CD4-positive, CD25-positive, alpha-beta regulatory T cell (primary cell): ENCODE data around the gene IGF1R. TPM values are rescaled to one million over a fixed set of nuclear protein-coding genes. Genes with fewer than 3 reads are reported as not detected.

ENCODE experiments used
- ATAC-seq, 2 donors: fragments of 150-1000 bp; cut with Tn5 transposase; one replicate each; pipeline ENCODE4 v1.10.0; 2021; ENCODE audit warnings: low read depth in 2 of 2, moderate number of reproducible peaks in 2 of 2, moderate library complexity in 1 of 2
- DNase-seq, 3 donors: peaks; one replicate each; pipeline versions ENCODE4 v3.0.0 to v3.0.0-alpha.2; 2012 to 2022; ENCODE audit warnings: mixed read lengths in 1 of 3
- H3K27ac ChIP-seq: one replicate; pipeline ENCODE4 v1.7.0; 2013; ENCODE audit warnings: mild to moderate bottlenecking, low read length; ENCODE audit not compliant: insufficient read depth, poor library complexity, severe bottlenecking
- H3K27me3 ChIP-seq: one replicate; pipeline ENCODE4 v1.7.0; 2013; ENCODE audit warnings: low read length; ENCODE audit not compliant: control insufficient read depth, insufficient read depth
- H3K36me3 ChIP-seq: one replicate; pipeline ENCODE4 v1.7.0; 2013; ENCODE audit warnings: mild to moderate bottlenecking, low read length, moderate library complexity; ENCODE audit not compliant: control insufficient read depth, insufficient read depth
- H3K4me1 ChIP-seq: 2 replicates; pipeline ENCODE4 v1.7.0; 2013; ENCODE audit warnings: mild to moderate bottlenecking, low read length; ENCODE audit not compliant: insufficient read depth, control insufficient read depth, poor library complexity, severe bottlenecking
- H3K4me3 ChIP-seq: one replicate; pipeline ENCODE4 v1.7.0; 2013; ENCODE audit warnings: low read depth, mild to moderate bottlenecking, low read length, moderate library complexity
- H3K9me3 ChIP-seq, 2 experiments: 1 replicate in 1 of 2; 2 replicates in 1 of 2; pipeline ENCODE4 v1.7.0; 2013; ENCODE audit warnings: low read length in 2 of 2, mild to moderate bottlenecking in 1 of 2, moderate library complexity in 1 of 2; ENCODE audit not compliant: control insufficient read depth in 2 of 2
- H3K27ac Mint-ChIP-seq, 3 donors: one replicate each; pipeline ENCODE4 v1.8.0; 2020 to 2022; ENCODE audit warnings: mild to moderate bottlenecking in 3 of 3, mixed read lengths in 3 of 3, moderate library complexity in 2 of 3
- H3K27me3 Mint-ChIP-seq: one replicate; pipeline ENCODE4 v1.8.0; 2022; ENCODE audit warnings: mild to moderate bottlenecking, mixed read lengths
- H3K36me3 Mint-ChIP-seq: one replicate; pipeline ENCODE4 v1.8.0; 2020; ENCODE audit warnings: mixed read lengths
- H3K4me1 Mint-ChIP-seq, 4 donors: one replicate each; pipeline ENCODE4 v1.8.0; 2020 to 2022; ENCODE audit warnings: mixed read lengths in 4 of 4, mild to moderate bottlenecking in 1 of 4
- H3K4me3 Mint-ChIP-seq, 4 donors: one replicate each; pipeline ENCODE4 v1.8.0; 2020 to 2022; ENCODE audit warnings: mild to moderate bottlenecking in 4 of 4, mixed read lengths in 4 of 4, moderate library complexity in 3 of 4
- H3K9me3 Mint-ChIP-seq, 7 donors: one replicate each; pipeline ENCODE4 v1.8.0; 2020 to 2022; ENCODE audit warnings: mixed read lengths in 7 of 7, mild to moderate bottlenecking in 3 of 7, moderate library complexity in 2 of 7
- polyA plus RNA-seq, 4 donors: library from polyadenylated mRNA; unstranded; fragments of 300-500 nt; fragmentation: Illumina TruSeq; gene quantifications; one replicate each; pipeline ENCODE4 v1.2.3, GENCODE V29; 2021
- total RNA-seq: library from RNA; stranded (reverse); gene quantifications from one replicate; pipeline ENCODE4 v1.2.3, GENCODE V29; 2022

The IGF1R gene
- total and polyA plus RNA-seq, 5 donors from 2014 or later = 1.6 to 14.2 (median 3.6) TPM

- no peaks in the 10 kb centered on the region for H3K36me3 Mint-ChIP-seq
- H3K4me1 Mint-ChIP-seq = peaks cover 3 to 67% (median 18%) of the 10 kb centered on the region in 4 donors
- no peaks in the 10 kb centered on the region for H3K27me3 Mint-ChIP-seq
- Histone ChIP-seq H3K27ac (no peak overlapping the region), H3K27me3 (no peaks in the 10 kb centered on the region), H3K36me3 (no peaks in the 10 kb centered on the region), H3K9me3 (no peaks in the 10 kb centered on the region), H3K4me1 (peaks cover 3% of the 10 kb centered on the region), H3K4me3 (no peak overlapping the region)
- no peaks in the 10 kb centered on the region for H3K9me3 Mint-ChIP-seq
- no peak for DNase-seq
- H3K27ac Mint-ChIP-seq = no peak overlapping the region
- ATAC-seq = no peak
- H3K4me3 Mint-ChIP-seq = peak overlapping the region in 1 of 4 donors; percentile 38
Observed at GRCh38 chr15:98737721-98738120, 89.4 kb downstream of the IGF1R start.

- Histone ChIP-seq H3K27me3 (no peaks in the 10 kb centered on the region), H3K4me1 (peaks cover 3% of the 10 kb centered on the region), H3K27ac (no peak overlapping the region), H3K36me3 (no peaks in the 10 kb centered on the region), H3K4me3 (no peak overlapping the region), H3K9me3 (no peaks in the 10 kb centered on the region)
- no peak for DNase-seq
- no peak overlapping the region for H3K27ac Mint-ChIP-seq
- H3K9me3 Mint-ChIP-seq = no peaks in the 10 kb centered on the region
- no peaks in the 10 kb centered on the region for H3K36me3 Mint-ChIP-seq
- ATAC-seq = no peak
- H3K4me1 Mint-ChIP-seq = peaks cover 1 to 78% (median 21%) of the 10 kb centered on the region in 4 donors
- H3K4me3 Mint-ChIP-seq = peak overlapping the region in 1 of 4 donors; percentile 5
- no peaks in the 10 kb centered on the region for H3K27me3 Mint-ChIP-seq
Observed at GRCh38 chr15:98738689-98739401, 90.5 kb downstream of the IGF1R start.

- no peaks in the 10 kb centered on the region for H3K9me3 Mint-ChIP-seq
- peaks cover 0 to 84% (median 20%) of the 10 kb centered on the region in 4 donors for H3K4me1 Mint-ChIP-seq
- Histone ChIP-seq H3K36me3 (no peaks in the 10 kb centered on the region), H3K27me3 (no peaks in the 10 kb centered on the region), H3K9me3 (no peaks in the 10 kb centered on the region), H3K4me1 (peaks cover 3% of the 10 kb centered on the region), H3K27ac (no peak overlapping the region), H3K4me3 (no peak overlapping the region)
- ATAC-seq = no peak
- no peaks in the 10 kb centered on the region for H3K36me3 Mint-ChIP-seq
- H3K4me3 Mint-ChIP-seq = no peak overlapping the region
- DNase-seq = no peak
- no peaks in the 10 kb centered on the region for H3K27me3 Mint-ChIP-seq
- H3K27ac Mint-ChIP-seq = no peak overlapping the region
Observed at GRCh38 chr15:98740295-98740694, 92.0 kb downstream of the IGF1R start.

GRCh38 chr15:98740963-98741362 lies 92.6 kb downstream of the IGF1R start:
- ATAC-seq (no peak), DNase-seq (no peak)
- Histone ChIP-seq H3K27ac (no peak overlapping the region), H3K27me3 (no peaks in the 10 kb centered on the region), H3K4me1 (peaks cover 3% of the 10 kb centered on the region), H3K9me3 (no peaks in the 10 kb centered on the region), H3K36me3 (no peaks in the 10 kb centered on the region), H3K4me3 (no peak overlapping the region)
- Mint-ChIP-seq H3K27ac (no peak overlapping the region), H3K27me3 (no peaks in the 10 kb centered on the region), H3K9me3 (no peaks in the 10 kb centered on the region), H3K36me3 (no peaks in the 10 kb centered on the region), H3K4me3 (no peak overlapping the region), H3K4me1 (peaks cover 0 to 84% (median 19%) of the 10 kb centered on the region in 4 donors)

GRCh38 chr15:98743177-98743576 lies 94.8 kb downstream of the IGF1R start:
- Histone ChIP-seq H3K9me3 (no peaks in the 10 kb centered on the region), H3K27me3 (no peaks in the 10 kb centered on the region), H3K36me3 (no peaks in the 10 kb centered on the region), H3K4me3 (no peak overlapping the region), H3K4me1 (peaks cover 3% of the 10 kb centered on the region), H3K27ac (no peak overlapping the region)
- H3K36me3 Mint-ChIP-seq = no peaks in the 10 kb centered on the region
- no peak for ATAC-seq
- H3K27ac Mint-ChIP-seq = no peak overlapping the region
- H3K4me3 Mint-ChIP-seq = no peak overlapping the region
- H3K27me3 Mint-ChIP-seq = no peaks in the 10 kb centered on the region
- H3K9me3 Mint-ChIP-seq = no peaks in the 10 kb centered on the region
- peaks cover 0 to 85% (median 25%) of the 10 kb centered on the region in 4 donors for H3K4me1 Mint-ChIP-seq
- no peak for DNase-seq

- Histone ChIP-seq H3K9me3 (no peaks in the 10 kb centered on the region), H3K4me1 (no peaks in the 10 kb centered on the region), H3K27ac (no peak overlapping the region), H3K27me3 (no peaks in the 10 kb centered on the region), H3K36me3 (no peaks in the 10 kb centered on the region), H3K4me3 (no peak overlapping the region)
- Mint-ChIP-seq H3K4me1 (peaks cover 0 to 75% (median 24%) of the 10 kb centered on the region in 4 donors), H3K4me3 (no peak overlapping the region), H3K9me3 (no peaks in the 10 kb centered on the region), H3K36me3 (no peaks in the 10 kb centered on the region), H3K27me3 (no peaks in the 10 kb centered on the region), H3K27ac (peak overlapping the region in 1 of 3 donors; percentile 16)
- no peak for DNase-seq
- ATAC-seq = no peak
Observed at GRCh38 chr15:98744506-98744905, 96.2 kb downstream of the IGF1R start.

- no peak overlapping the region for H3K4me3 Mint-ChIP-seq
Observed at GRCh38 chr15:98745179-98745578, 96.8 kb downstream of the IGF1R start.

More at GRCh38 chr15:98745179-98745578, 96.8 kb downstream of the IGF1R start:
- peaks cover 0 to 72% (median 24%) of the 10 kb centered on the region in 4 donors for H3K4me1 Mint-ChIP-seq
- H3K27ac Mint-ChIP-seq = no peak overlapping the region
- H3K9me3 ChIP-seq = no peaks in the 10 kb centered on the region
- H3K36me3 ChIP-seq = no peaks in the 10 kb centered on the region
- no peaks in the 10 kb centered on the region for H3K27me3 ChIP-seq
- H3K4me1 ChIP-seq = no peaks in the 10 kb centered on the region
- no peak overlapping the region for H3K27ac ChIP-seq
- no peak for DNase-seq
- H3K27me3 Mint-ChIP-seq = no peaks in the 10 kb centered on the region
- no peak overlapping the region for H3K4me3 ChIP-seq
- no peak for ATAC-seq
- no peaks in the 10 kb centered on the region for H3K9me3 Mint-ChIP-seq
- no peaks in the 10 kb centered on the region for H3K36me3 Mint-ChIP-seq
